Nephron (organoid): ENCODE measurements around the gene MEGF6.

ENCODE experiments used
- H3K27ac Mint-ChIP-seq, 3 experiments: 2 replicates each; pipeline ENCODE4 v1.8.0; 2020; ENCODE audit warnings: mixed read lengths in 3 of 3, mild to moderate bottlenecking in 2 of 3, moderate library complexity in 1 of 3
- H3K27me3 Mint-ChIP-seq: 2 replicates; pipeline ENCODE4 v1.8.0; 2021; ENCODE audit warnings: low read depth, mild to moderate bottlenecking, moderate library complexity, mixed read lengths
- H3K36me3 Mint-ChIP-seq: 2 replicates; pipeline ENCODE4 v1.8.0; 2020; ENCODE audit warnings: low read depth, mixed read lengths
- H3K4me1 Mint-ChIP-seq: 2 replicates; pipeline ENCODE4 v1.8.0; 2020; ENCODE audit warnings: mixed read lengths
- H3K4me3 Mint-ChIP-seq, 3 experiments: 2 replicates each; pipeline ENCODE4 v1.8.0; 2020; ENCODE audit warnings: mild to moderate bottlenecking in 3 of 3, mixed read lengths in 3 of 3, moderate library complexity in 2 of 3
- H3K9me3 Mint-ChIP-seq: 2 replicates; pipeline ENCODE4 v1.8.0; 2020; ENCODE audit warnings: mixed read lengths
- TF ChIP-seq, protein P1 (sequence below), 3 experiments: fragments of 200-600 bp; sonication (generic); IDR thresholded peaks; one replicate each; pipeline ENCODE4 v1.5.0; 2021; ENCODE audit warnings: antibody characterized with exemption in 3 of 3; ENCODE audit not compliant: unreplicated experiment in 3 of 3

Gene MEGF6

DNA sequence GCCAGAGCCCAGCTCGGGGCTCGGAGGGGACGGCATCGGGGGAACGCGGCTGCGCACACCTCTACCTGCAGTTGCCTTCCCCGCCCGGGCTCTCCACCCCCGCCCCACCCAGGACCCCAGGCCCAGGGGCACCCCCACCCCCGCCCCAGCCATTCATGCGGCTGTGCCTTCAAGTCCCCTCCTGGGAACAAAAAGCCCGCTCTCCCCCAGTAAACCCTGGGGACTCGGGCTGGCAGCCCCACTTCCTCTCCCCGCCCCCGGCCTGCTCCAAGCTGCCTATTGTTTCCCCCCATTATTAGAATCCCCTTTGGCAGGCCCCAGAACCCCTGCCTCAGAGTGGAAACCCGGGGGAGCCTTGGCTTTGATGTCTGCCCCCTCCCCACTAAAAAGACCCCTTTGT, 18.0 kb downstream of the MEGF6 start:
- H3K4me1 Mint-ChIP-seq, result peaks cover 19% of the 10 kb centered on the region
- TF ChIP-seq, protein P1, sequence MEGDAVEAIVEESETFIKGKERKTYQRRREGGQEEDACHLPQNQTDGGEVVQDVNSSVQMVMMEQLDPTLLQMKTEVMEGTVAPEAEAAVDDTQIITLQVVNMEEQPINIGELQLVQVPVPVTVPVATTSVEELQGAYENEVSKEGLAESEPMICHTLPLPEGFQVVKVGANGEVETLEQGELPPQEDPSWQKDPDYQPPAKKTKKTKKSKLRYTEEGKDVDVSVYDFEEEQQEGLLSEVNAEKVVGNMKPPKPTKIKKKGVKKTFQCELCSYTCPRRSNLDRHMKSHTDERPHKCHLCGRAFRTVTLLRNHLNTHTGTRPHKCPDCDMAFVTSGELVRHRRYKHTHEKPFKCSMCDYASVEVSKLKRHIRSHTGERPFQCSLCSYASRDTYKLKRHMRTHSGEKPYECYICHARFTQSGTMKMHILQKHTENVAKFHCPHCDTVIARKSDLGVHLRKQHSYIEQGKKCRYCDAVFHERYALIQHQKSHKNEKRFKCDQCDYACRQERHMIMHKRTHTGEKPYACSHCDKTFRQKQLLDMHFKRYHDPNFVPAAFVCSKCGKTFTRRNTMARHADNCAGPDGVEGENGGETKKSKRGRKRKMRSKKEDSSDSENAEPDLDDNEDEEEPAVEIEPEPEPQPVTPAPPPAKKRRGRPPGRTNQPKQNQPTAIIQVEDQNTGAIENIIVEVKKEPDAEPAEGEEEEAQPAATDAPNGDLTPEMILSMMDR (IDR thresholded peaks at IDR 0.05; ENCODE audit: unreplicated experiment in 3 of 3), result no peak
- H3K9me3 Mint-ChIP-seq, result no peaks in the 10 kb centered on the region
- H3K27ac Mint-ChIP-seq, result no peak overlapping the region
- no peak overlapping the region for H3K4me3 Mint-ChIP-seq
- H3K27me3 Mint-ChIP-seq, result peaks cover 16% of the 10 kb centered on the region
- no peaks in the 10 kb centered on the region for H3K36me3 Mint-ChIP-seq

DNA sequence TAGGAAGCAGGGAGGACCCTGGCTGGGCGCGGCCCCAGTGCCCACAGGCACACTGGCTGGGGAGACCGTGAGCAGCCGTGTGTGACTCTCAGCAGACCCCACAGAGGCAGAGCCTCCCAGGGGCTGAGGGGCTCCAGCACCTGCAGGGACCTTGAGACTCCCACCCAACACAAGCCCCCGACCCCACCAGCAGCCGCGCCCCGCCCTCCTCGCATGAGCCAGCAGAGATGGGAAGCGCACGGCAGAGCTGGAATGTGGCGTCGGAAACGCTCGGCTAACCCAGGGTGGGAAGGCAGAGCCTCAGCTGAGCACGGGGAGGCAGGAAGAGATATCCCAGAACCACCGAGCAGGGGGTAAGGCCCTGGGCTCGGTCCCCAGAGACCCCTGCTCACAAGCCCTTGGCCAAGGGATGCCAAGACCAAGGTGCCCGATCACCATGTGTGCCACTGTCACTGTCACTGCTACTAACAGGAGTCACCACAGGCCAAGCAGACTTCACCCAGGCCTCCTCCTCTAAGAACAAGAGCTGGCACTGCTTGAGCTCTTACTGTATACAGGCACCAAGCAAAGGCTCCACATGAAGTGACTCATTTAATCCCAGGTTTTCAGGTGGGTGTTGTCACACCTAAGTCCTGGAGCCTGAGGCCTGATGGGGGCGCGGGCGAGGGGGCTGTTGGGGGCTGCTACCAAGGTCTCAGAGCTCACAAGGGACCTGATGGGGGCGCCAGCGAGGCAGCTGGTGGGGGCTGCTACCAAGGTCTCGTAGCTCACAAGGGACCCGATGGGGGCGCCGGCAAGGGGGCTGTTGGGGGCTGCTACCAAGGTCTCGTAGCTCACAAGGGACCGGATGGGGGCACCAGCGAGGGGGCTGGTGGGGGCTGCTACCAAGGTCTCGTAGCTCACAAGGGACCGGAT, 20.1 kb downstream of the MEGF6 start:
- Mint-ChIP-seq H3K4me3 (no peak overlapping the region), H3K4me1 (peaks cover 12% of the 10 kb centered on the region), H3K27ac (no peak overlapping the region), H3K36me3 (no peaks in the 10 kb centered on the region), H3K9me3 (no peaks in the 10 kb centered on the region), H3K27me3 (peaks cover 12% of the 10 kb centered on the region)
- TF ChIP-seq, protein P1 (IDR thresholded peaks at IDR 0.05; ENCODE audit: unreplicated experiment in 3 of 3), result no peak

DNA sequence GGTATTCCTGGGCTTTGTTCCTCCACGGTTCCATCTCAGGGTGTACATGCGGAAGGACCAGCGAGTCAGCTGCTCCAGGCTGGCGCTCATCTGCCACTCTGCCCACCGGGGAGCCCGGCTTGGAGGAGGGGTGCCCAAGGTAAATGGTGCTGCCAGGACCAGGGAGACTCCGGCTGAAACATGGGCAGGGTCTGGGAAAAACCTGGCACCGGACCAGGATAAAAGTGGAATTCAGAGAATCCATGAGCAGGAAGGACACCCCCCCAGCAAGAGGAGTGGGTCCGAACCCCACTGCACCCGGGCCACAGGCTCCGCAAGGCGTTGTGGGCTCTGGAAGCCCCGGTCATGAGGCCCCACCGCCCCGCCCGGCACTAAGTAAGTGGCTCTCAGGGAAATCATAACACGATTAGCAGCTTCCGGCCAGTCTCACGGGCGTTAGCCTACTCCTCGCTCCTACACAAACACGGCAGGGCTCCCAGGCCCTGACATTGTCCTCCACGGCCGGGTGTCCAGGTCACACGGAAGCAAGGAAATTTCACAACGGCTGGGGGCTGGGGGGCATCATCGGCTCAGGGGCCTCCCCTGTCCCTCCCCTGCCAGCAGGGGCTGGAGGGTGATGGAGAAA, 21.1 kb downstream of the MEGF6 start:
- peaks cover 12% of the 10 kb centered on the region for H3K4me1 Mint-ChIP-seq
- no peaks in the 10 kb centered on the region for H3K9me3 Mint-ChIP-seq
- H3K27me3 Mint-ChIP-seq, result peaks cover 12% of the 10 kb centered on the region
- no peak overlapping the region for H3K4me3 Mint-ChIP-seq
- no peaks in the 10 kb centered on the region for H3K36me3 Mint-ChIP-seq
- TF ChIP-seq, protein P1 (IDR thresholded peaks at IDR 0.05; ENCODE audit: unreplicated experiment in 3 of 3), result no peak
- H3K27ac Mint-ChIP-seq, result peak overlapping the region in 1 of 3 experiments; percentile 63

DNA sequence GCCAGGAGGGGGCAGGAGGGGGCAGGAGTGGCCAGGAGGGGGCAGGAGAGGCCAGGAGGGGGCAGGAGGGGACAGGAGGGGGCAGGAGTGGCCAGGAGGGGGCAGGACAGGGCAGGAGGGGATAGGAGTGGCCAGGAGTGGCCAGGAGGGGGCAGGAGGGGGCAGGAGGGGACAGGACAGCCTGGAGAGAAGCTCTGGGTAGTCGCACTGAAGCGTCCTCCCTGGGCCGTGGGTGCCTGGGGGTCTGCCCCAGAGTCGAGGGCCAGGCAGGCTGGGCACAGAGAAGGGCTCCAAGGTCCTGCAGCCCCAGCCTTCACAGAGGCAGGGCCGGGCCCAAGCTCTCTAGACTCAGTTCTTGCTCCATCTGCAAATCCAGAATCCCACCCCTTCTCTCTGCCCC, 22.9 kb downstream of the MEGF6 start:
- Mint-ChIP-seq H3K9me3 (no peaks in the 10 kb centered on the region), H3K36me3 (no peaks in the 10 kb centered on the region), H3K27ac (no peak overlapping the region), H3K27me3 (peaks cover 12% of the 10 kb centered on the region), H3K4me3 (no peak overlapping the region), H3K4me1 (peaks cover 12% of the 10 kb centered on the region)
- TF ChIP-seq, protein P1 (IDR thresholded peaks at IDR 0.05; ENCODE audit: unreplicated experiment in 3 of 3), result no peak

DNA sequence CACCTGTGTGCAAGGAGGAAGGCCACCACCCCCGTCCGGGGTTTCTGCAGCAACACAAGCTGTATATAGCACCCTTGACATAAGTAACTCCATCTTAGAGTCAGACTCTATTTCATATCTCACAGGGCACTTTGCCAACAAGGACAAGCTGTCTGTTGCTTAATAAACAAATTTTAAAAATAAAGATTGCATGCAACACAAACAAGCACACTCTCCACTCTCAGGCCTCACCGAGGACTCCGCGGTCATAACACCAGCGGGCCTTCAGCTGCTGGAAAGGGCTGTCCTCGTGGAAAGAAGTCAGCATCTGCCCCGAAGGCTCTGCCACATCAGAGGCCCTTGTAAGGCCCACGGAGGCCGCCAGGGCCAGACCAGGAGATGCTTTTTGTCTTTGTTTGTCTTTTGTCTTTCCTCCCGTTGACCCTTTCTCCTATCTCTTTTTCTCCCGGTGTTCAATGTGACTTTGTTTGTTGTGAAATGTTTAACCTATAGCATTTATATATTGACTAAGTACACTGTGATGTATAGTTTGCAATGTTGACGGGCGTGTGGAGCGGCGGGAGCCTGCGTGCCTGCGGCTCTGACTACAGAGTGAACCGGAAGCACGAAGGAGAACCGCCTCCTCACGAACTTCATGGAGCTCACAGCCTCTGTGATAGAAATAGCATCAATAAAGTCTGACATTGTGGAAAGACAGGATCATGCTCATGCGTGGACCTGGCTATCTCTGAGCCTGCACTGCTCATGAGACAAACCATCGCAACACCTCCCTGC, 24.1 kb downstream of the MEGF6 start:
- peaks cover 18% of the 10 kb centered on the region for H3K4me1 Mint-ChIP-seq
- H3K27ac Mint-ChIP-seq, result peak overlapping the region in 2 of 3 experiments; percentile 4 to 26
- no peaks in the 10 kb centered on the region for H3K9me3 Mint-ChIP-seq
- H3K4me3 Mint-ChIP-seq, result no peak overlapping the region
- TF ChIP-seq, protein P1 (IDR thresholded peaks at IDR 0.05; ENCODE audit: unreplicated experiment in 3 of 3), result no peak
- H3K36me3 Mint-ChIP-seq, result no peaks in the 10 kb centered on the region
- H3K27me3 Mint-ChIP-seq, result peaks cover 14% of the 10 kb centered on the region
